Sigmoid colon (tissue), 7 donors: Measurements from ENCODE around the gene BRAP. TPM values are rescaled to one million over a fixed set of nuclear protein-coding genes. Genes with fewer than 3 reads are reported as not detected.
A peak's percentile ranks its signal among the peaks of the same experiment; 100 is the strongest.

Experiments
- DNase-seq: peaks from one replicate; pipeline ENCODE4 v3.0.0-alpha.2; 2019
- H3K27ac ChIP-seq, 4 donors: fragments of 200-600 bp; sonication (generic); one replicate each; pipeline ENCODE4 v1.5.1; 2016 to 2019; ENCODE audit warnings: mild to moderate bottlenecking in 1 of 4
- H3K27me3 ChIP-seq, 3 donors: fragments of 200-600 bp; sonication (generic); one replicate each; pipeline ENCODE4 v1.5.1; 2019; ENCODE audit warnings: mild to moderate bottlenecking in 1 of 3
- H3K36me3 ChIP-seq, 4 donors: fragments of 200-600 bp; sonication (generic); one replicate each; pipeline ENCODE4 v1.5.1; 2016 to 2019
- H3K4me1 ChIP-seq, 4 donors: fragments of 200-600 bp; sonication (generic); one replicate each; pipeline ENCODE4 v1.5.1; 2017 to 2019
- H3K4me3 ChIP-seq, 4 donors: fragments of 200-600 bp; sonication (generic); one replicate each; pipeline ENCODE4 v1.5.1; 2017 to 2019; ENCODE audit warnings: mild to moderate bottlenecking in 2 of 4, moderate library complexity in 1 of 4
- H3K9me3 ChIP-seq, 4 donors: fragments of 200-600 bp in 3 of 4; sonication (generic) in 3 of 4; one replicate each; pipeline versions ENCODE4 v1.5.1 to v1.6.1; 2013 to 2019
- CTCF ChIP-seq, 4 experiments: fragments of 450-650 bp in 3 of 4; fragments of 200-600 bp in 1 of 4; IDR thresholded peaks; one replicate each; pipeline ENCODE4 v1.5.1; 2016 to 2019; ENCODE audit warnings: antibody characterized with exemption in 4 of 4, mild to moderate bottlenecking in 3 of 4, moderate library complexity in 2 of 4
- EP300 ChIP-seq, 4 donors: sonication (generic); formaldehyde crosslinking; IDR thresholded peaks; one replicate each; pipeline ENCODE4 v1.6.1; 2017; ENCODE audit warnings: antibody characterized with exemption in 4 of 4
- POLR2A ChIP-seq, 2 donors: fragments of 450-650 bp; IDR thresholded peaks; one replicate each; pipeline ENCODE4 v1.6.1; 2016; ENCODE audit warnings: antibody characterized with exemption in 2 of 2, mild to moderate bottlenecking in 2 of 2, moderate library complexity in 2 of 2
- POLR2AphosphoS5 ChIP-seq, 4 donors: sonication (generic); formaldehyde crosslinking; IDR thresholded peaks; one replicate each; pipeline ENCODE4 v1.6.1; 2017; ENCODE audit warnings: antibody characterized with exemption in 4 of 4
- WGBS, 2 donors: extraction: QIAGEN DNeasy Blood & Tissue Kit; methylation state at CpG; one replicate each; pipeline ENCODE4 v1.1.7; 2013; 5-methylcytosine and 5-hydroxymethylcytosine counted together
- intact Hi-C: fragments of 100-400 bp; cut with DNase I; formaldehyde crosslinking; loops from one replicate; pipeline ENCODE4 v1.15.1; 2023
- polyA plus RNA-seq, 3 donors: library from polyadenylated mRNA; stranded (reverse); fragments of 200-250 nt; gene quantifications; one replicate each; pipeline ENCODE4 v1.2.3, GENCODE V29; 2013
- total RNA-seq, 4 donors: library from RNA; depleted of rRNA; stranded (reverse); fragments of >200 nt; gene quantifications; one replicate each; pipeline ENCODE4 v1.1.0, GENCODE V29; 2016
- donor health status: healthy with polysubstance abuse.
- donor health status: Bipolar disorder and iron deficiency.
- donor health status: healthy.

Gene BRAP
- 10 to 100 TPM; 19.5 to 29.5 (median 20.7) TPM for total RNA-seq
- 1 to 10 TPM; 8.4 to 9.9 (median 9.0) TPM for polyA plus RNA-seq

- TF ChIP-seq POLR2AphosphoS5 (IDR thresholded peaks at IDR 0.05) (peak; percentile 89 to 95 (median 94)), EP300 (IDR thresholded peaks at IDR 0.05) (peak in 1 of 4 donors; percentile 25), CTCF (IDR thresholded peaks at IDR 0.05) (no peak), POLR2A (IDR thresholded peaks at IDR 0.05) (peak; percentile 64 to 70)
- Histone ChIP-seq H3K4me3 (peak within 1 kb of the TSS; percentile 80 to 94 (median 93)), H3K36me3 (peaks cover 5 to 21% (median 11%) of the 10 kb centered on the region in 4 donors), H3K27me3 (no peaks in the 10 kb centered on the region), H3K4me1 (peaks cover 0 to 35% (median 25%) of the 10 kb centered on the region in 4 donors), H3K9me3 (no peaks in the 10 kb centered on the region), H3K27ac (peak within 1 kb of the TSS; percentile 82 to 91 (median 88))
- DNase-seq = peak; percentile 96
- intact Hi-C loops = loop anchor here (5.0 kb wide), 1 partner anchor 89 kb away; the partner anchor contains the start of gene ATXN2
- 0% methylated on average over 63 of the region's 63 CpGs for WGBS, 2 donors
Measured at GRCh38 chr12:111685811-111686573, at the start of gene BRAP, which contains the start of gene ACAD10. BRAP (minus strand) TSS chr12:111685956; CDS start chr12:111685792, 164 bp downstream. ACAD10 (plus strand) TSS chr12:111686053; CDS start chr12:111692710, 6,657 bp downstream.

- H3K4me1 ChIP-seq = no peaks in the 10 kb centered on the region
- WGBS, 2 donors = 90 to 92% methylated on average over 8 of the region's 8 CpGs
- DNase-seq = no peak
Measured at GRCh38 chr12:111733340-111733915, 47.7 kb upstream of the BRAP start.

GRCh38 chr12:111732786-111733185 lies 47.0 kb upstream of the BRAP start:
- TF ChIP-seq EP300 (IDR thresholded peaks at IDR 0.05) (no peak), CTCF (IDR thresholded peaks at IDR 0.05) (no peak), POLR2A (IDR thresholded peaks at IDR 0.05) (no peak), POLR2AphosphoS5 (IDR thresholded peaks at IDR 0.05) (no peak)
- peaks cover 4 to 88% (median 14%) of the 10 kb centered on the region in 4 donors for H3K36me3 ChIP-seq
- no peaks in the 10 kb centered on the region for H3K27me3 ChIP-seq
- no peaks in the 10 kb centered on the region for H3K4me1 ChIP-seq
- H3K27ac ChIP-seq = no peak overlapping the region
- DNase-seq = no peak
- H3K4me3 ChIP-seq = no peak overlapping the region
- WGBS, 2 donors = 90 to 93% methylated on average over 4 of the region's 4 CpGs
- no peaks in the 10 kb centered on the region for H3K9me3 ChIP-seq
- intact Hi-C loops = no loop called here

More at GRCh38 chr12:111733340-111733915, 47.7 kb upstream of the BRAP start:
- Histone ChIP-seq H3K27me3 (no peaks in the 10 kb centered on the region), H3K36me3 (peaks cover 4 to 88% (median 14%) of the 10 kb centered on the region in 4 donors), H3K27ac (no peak overlapping the region), H3K9me3 (no peaks in the 10 kb centered on the region), H3K4me3 (no peak overlapping the region)
- intact Hi-C loops = no loop called here
- TF ChIP-seq POLR2A (IDR thresholded peaks at IDR 0.05) (no peak), CTCF (IDR thresholded peaks at IDR 0.05) (no peak), EP300 (IDR thresholded peaks at IDR 0.05) (no peak), POLR2AphosphoS5 (IDR thresholded peaks at IDR 0.05) (no peak)

- Histone ChIP-seq H3K4me3 (no peak overlapping the region), H3K4me1 (no peaks in the 10 kb centered on the region), H3K27ac (no peak overlapping the region), H3K27me3 (no peaks in the 10 kb centered on the region), H3K36me3 (peaks cover 4 to 85% (median 15%) of the 10 kb centered on the region in 4 donors), H3K9me3 (no peaks in the 10 kb centered on the region)
- TF ChIP-seq POLR2A (IDR thresholded peaks at IDR 0.05) (no peak), POLR2AphosphoS5 (IDR thresholded peaks at IDR 0.05) (no peak), CTCF (IDR thresholded peaks at IDR 0.05) (no peak), EP300 (IDR thresholded peaks at IDR 0.05) (no peak)
- 87 to 91% methylated on average over 9 of the region's 9 CpGs for WGBS, 2 donors
- intact Hi-C loops = no loop called here
- no peak for DNase-seq
Measured at GRCh38 chr12:111730420-111730819, 44.7 kb upstream of the BRAP start.
